Measurements from ENCODE around the gene CD200R1L. TPM values are rescaled to one million over a fixed set of nuclear protein-coding genes. Genes with fewer than 3 reads are reported as not detected.

Gene CD200R1L
- total RNA-seq, 1 donor from 2014 or later = not detected

DNA sequence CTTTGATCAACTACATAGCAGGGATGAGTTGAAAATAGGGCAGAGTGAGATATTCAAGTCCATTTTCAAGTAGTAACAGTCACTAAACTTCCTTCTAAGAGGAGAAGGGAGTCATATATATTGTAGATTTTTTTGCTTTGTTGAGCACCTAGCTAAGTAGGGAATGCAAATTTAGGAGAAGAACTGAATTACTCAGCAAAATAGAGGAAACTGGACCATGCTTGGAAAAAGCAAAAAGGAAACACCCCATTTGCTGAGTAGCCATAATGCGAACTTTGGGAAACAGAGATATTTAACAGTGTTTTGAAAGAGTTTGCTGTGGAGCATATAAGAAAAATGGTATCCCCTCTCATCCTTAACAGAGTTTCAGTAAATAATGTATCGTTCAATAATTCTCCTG, 54.9 kb downstream of the CD200R1L start:
- no peak for DNase-seq (ENCODE audit: low spot score)

DNA sequence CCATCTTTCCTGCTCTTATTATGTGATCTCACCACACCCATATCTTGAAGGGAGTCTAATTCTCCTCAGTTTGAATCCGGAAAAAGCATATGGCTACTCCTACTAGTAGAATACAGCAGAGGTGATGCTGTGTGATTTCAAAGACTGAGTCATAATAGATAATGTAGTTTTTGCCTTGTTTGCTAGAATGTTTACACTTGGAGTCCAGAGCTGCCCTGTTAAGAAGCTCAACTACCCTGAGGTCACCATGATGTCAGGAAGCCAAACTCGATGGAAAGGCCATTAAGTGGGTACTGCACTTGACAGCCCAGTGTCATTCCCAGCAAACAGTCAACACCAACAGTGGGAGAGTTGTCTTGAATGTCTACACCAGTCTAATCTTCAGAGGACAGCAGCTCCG, 56.9 kb downstream of the CD200R1L start:
- DNase-seq (ENCODE audit: low spot score) = no peak

DNA sequence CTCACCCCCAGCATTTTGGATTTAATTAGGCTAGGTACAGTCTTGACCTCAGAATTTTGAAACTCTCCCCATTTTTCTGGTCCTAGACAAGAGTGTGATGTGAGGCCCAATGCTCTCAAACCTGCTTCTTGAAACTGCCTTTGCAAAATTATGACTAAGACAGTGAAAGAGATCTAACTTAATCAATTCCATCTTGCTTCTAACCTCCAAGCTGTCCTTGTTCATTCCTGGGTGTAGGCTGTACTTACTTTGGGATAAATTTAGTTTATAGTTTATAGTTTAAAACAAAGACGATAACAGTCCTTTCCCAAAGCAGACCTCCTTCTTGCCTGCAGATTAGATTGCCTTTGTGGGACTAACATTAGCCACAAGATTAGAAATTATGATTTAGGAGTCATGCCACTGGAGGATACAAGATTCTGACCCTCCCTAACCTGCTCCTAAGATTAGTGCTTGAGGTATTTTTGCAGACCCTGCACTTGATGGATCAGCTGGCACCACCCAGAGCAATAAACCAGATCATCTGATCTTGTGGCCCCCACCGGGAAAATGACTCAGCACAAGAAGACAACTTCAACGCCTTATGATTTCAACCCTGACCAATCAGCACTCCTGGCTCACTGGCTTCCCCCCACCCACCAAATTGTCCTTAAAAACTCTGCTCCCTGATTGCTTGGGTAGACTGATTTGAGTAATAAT, 59.6 kb downstream of the CD200R1L start:
- DNase-seq (ENCODE audit: low spot score) = no peak

DNA sequence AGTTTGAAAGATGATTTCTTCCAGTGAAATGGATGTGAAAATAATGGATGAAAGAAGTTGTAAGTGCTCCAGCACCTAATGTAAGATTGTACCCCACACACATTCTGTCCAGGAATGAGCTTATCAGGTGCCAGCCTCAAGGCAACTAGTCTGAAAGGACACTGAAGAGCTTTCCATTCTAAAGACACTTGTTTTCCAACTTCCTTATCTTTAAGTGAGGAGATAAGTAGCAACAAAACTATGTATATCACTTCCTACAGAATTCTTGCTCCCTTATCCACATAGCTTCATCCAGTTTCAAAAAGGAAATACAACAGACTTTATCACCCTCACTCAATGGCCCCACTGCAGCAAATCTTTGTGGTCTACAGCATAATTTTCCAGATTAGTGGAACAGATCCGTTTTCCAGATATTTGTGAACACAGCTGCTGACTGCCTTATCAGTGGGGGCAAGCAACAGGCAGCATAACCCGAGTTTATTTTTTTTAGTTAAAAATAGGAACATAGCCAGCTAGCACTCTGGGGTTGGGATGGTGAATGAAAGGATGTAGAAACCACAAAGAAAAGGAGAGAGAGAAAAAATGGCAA, 60.6 kb downstream of the CD200R1L start:
- peak; percentile 89 for DNase-seq (ENCODE audit: low spot score)

DNA sequence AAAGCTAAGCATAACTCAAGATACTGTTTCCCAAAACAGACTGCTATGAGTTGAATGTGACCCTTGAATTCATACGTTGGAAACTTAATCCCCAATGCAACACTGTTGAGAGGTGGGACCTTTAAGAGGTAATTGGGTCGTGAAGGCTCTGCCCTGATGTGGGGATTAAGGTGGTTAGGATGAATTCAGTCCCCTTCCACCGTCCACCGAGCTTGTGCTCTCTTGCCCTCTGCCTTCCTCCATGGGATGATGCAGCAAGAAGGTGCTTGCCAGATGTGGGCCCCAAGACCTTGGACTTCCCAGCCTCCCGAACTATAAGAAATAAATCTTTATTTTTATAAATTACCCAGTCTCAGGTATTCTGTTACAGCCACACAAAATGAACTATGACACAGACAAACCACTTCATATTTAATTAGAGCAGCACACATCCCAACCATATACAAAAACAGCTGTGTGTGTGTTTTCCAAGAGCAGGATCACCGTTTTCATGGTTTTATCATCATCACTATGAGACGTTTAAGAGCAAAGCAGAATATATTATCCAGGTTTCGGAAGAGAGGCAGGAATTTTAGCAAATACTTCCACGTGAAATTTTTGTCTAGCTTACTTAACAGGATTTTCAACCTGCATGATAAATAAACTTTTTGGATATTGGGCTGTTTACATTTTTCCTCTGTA, 61.2 kb downstream of the CD200R1L start:
- DNase-seq (ENCODE audit: low spot score) = no peak

DNA sequence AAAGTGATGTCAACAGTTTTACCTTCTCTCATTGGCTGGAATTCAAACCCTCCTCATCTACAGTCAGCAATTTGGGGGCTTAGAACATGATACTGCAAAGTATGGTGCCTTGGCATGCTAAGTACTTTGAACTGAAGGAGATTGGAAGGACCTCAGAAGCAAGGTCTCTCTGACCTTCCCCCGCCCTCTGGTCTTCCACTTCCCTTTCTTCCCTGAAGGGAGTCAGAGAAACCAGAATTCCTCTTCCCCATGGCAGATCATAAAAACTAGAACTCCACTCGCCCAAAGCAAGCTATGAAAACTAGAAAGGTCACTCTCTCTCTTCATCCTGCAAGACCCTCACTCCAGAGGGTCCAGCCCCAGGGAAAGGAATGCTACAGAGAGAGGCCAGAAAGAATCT, 64.2 kb downstream of the CD200R1L start:
- no peak for DNase-seq (ENCODE audit: low spot score)

DNA sequence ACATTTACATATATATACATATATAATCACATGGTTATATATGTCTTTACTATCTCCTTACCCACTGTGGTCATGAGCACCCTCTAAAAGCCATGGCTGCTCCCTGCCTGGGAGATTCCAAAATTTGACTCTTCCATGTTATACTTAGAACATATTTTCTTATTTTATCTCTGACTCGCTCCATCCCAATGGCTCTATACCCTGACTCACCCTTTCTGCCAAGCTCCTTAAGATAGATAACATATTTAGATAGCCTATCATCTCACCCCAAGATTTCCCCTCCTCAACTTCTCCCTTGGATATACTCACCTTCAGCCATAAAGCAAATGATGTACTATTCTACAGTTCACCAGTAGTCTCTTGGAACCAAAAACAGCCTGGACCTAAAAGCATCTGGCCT, 65.1 kb downstream of the CD200R1L start:
- DNase-seq (ENCODE audit: low spot score) = no peak

DNA sequence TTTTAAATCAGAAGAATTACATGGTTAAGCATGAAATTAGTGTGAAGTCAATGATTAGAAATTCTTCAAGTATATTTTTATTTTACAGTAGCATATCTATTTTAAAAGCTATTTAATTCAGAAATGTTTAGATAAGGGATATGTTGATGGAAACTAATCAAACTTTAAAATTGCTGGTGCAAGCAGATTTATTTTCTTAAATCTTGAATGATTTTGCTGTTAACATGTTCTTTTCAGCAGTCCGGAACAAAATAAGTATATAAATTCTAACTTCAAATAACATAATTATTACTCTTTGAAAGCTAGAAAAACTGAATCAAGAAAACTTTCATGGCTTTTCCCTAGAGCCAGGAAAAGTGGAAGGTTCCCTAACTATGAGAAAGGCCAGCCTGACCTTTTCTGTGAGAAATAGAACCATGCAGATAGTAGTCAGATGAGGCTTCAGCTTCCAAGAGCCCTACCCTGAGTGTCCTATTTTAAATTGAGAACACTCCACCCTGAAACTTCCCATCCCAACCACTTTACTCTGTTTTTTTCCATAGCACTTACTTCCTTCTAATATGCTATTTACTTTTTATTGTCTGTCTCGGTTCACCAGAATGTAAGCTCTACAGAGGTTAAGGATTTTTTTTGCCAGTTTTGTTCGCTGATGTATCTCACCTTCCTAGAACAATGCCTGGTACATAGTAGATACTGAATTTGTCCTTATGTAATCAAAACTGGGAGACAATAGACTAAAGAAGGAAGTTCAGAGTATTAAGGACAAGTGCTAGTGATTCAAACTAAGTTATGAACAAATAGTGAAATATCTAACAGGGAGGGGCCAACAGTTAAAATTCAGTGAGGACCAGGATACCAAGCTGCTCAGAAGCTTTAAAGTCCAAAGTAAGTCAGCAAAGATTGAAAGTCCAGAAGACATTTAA, 66.8 kb downstream of the CD200R1L start:
- no peak for DNase-seq (ENCODE audit: low spot score)

DNA sequence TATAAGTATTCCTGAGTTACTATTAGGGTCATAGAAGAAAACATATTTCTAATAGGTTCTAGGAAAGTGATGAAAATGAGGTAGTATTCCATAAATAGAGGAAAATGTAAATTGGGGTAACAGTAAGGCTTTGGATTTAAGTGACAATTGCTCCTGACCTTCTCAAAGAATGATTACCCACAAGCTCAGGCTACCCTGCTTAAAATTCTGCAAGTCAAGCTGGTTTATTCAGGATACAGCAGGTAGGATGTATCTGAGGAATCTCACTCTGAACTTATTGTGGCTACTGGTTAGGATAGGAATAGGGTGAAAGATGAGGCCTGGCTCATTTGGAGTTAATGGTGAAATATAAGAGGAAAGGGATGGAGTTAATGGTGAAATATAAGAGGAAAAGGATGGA, 67.7 kb downstream of the CD200R1L start:
- no peak for DNase-seq (ENCODE audit: low spot score)

DNA sequence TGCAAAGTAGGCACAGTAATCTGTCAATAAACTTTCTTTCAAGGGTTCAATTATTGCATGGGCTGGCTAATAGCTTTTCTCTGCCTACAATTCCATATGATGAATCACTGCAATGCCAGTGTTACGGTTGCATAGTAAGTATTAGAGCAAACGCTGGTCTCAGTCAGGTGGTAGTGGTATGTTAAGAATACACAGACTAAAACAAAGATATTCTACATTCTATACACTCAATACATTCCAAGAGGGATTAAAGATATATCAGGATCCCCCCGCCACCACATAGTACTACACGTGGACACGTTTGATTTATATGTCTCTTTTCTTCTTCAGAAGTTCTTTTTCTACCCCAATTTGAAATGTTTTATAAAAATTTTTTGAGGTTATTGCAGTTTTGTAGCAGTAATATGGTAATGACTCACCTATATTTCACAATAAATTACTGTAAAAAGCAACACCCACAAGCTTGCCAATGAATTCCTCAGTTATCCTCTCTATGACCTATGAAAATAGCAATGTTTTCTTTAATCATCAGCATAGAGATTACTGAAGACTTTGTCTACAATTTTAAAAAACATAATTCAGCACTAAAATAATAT, 68.2 kb downstream of the CD200R1L start:
- peak; percentile 67 for DNase-seq (ENCODE audit: low spot score)

DNA sequence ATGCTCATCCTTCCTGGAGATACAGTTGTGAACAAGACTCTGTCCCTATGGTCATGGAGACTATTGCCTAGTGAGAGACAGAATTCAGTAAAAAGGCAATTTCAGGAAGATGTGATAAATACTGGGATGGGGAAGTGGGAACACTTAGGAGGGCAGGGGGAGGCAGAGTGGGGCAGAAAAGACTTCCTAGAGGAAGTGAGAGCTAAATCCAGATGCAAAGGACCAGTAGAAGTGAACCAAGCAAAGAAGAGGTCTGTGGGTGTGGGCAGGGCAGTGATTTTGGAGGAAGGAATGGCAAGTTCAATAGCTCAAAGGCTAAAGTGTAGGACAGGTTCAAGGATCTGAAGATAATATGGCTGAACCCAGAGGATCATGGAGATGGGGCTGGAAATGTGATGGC, 68.9 kb downstream of the CD200R1L start:
- DNase-seq (ENCODE audit: low spot score) = no peak

DNA sequence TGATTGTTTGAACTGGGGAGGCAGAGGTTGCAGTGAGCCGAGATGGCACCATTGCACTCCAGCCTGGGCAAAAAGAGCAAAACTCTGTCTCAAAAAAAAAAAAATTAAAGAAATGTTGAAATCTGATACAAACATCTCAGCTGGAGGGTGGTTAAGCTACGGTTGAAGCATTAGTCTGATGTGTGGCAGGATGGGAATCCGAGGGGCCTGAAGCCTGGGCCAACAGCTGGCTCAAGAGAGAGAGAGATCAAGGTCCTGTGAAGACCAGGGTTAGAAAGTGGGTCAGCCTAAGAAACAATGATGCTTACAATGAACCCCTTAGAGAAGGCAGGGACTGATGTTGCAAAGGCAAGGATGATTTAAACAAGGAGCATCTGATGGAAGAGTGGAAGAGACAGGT, 69.8 kb downstream of the CD200R1L start:
- DNase-seq (ENCODE audit: low spot score) = no peak

DNA sequence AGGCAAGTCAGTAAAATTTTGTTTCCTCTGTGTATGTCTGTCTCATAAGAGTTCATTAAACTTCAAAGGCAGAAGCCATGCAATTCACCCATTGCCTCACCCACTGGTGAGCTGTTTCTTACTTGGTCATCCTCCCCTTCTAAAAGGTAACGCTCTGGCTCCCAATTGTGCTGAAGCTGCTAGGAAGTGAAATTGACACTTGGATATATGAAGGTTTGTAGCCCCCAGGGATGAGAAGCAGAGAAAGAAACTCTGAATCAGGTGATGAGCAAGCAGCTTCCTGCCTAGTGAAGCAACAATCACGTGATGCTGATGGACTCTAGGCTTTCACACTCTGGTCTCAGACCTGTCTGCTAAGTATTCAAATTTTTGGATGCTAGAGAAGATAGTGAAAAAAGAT, 70.7 kb downstream of the CD200R1L start:
- DNase-seq (ENCODE audit: low spot score) = no peak

DNA sequence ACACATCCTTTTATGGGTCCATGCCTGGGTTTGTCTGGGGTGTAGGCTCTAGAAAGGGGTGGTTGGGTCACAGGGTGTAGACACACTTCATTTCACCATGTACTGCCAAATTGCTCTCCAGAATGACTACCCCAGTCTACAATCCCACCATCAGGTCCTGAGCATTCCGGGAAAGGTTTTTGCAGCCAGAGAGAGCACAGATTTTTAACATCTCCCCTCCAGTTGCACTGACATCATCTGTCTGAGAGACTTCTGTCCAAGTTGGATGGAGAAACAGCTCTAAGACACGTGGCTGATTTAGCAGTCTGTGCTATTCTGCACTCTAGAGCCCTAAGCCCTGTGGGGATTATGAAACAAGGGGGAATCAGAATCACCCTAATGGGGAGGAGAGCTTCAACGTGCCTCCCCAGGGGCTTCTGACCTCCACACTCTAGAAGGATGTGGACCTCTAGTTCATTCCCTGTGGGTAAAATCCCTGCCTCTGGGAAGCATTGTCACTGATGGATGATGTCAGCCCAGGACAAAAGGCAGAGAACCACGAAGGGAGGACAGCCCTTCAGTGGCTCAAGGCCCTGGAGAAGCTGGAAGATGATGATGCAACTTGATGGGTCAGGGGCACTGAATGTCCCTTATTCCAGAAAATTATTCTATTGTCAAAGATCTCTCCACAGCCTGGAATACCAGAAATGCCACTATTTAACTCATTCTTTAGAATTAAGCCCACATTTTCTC, 71.5 kb downstream of the CD200R1L start:
- DNase-seq (ENCODE audit: low spot score) = peak; percentile 47

DNA sequence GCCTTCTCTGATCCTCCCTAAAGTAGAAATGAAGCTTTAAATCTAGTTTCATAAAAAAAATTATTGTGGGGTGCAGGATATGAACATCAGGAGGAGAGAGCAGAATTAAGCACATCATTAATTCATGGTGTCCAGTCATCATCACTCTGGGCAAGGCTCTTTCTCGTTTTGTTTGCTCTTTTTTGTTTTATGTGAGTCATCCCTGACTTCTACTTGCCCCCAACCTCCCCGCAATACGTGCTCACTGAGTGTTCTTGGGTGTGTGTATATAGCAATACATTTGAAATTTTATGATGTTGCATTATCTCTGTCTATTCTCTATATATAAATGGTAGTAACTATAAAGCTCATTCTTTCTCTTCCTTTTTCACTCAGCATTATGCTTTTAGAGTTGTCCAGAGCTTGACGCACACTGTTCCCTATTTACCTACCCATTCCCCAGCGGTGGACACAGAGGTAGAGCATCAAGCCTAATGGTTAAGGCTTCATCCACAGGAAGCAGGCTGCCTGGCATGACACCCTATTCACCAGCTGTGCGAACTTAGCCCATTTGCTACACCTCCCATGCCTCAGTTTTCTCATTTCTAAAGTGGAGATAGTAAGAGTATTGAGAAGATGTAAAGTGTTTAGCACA, 72.3 kb downstream of the CD200R1L start:
- no peak for DNase-seq (ENCODE audit: low spot score)

DNA sequence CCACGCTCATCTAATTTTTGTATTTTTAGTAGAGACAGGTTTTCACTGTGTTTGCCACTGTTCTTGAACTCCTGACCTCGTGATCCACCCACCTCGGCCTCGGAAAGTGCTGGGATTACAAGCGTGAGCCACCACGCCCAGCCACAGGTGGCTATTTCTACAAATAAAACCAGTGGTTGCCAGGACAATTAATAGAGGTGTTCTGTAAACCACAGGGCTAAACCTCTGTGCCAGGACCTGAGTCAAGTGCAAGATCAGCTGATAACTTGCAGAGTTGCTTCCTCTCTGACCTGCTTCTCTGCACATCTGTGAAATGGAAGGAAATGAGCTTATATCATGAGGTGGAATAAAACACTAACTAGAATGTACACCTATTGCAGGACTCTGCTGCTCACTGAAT, 72.8 kb downstream of the CD200R1L start:
- DNase-seq (ENCODE audit: low spot score) = no peak

DNA sequence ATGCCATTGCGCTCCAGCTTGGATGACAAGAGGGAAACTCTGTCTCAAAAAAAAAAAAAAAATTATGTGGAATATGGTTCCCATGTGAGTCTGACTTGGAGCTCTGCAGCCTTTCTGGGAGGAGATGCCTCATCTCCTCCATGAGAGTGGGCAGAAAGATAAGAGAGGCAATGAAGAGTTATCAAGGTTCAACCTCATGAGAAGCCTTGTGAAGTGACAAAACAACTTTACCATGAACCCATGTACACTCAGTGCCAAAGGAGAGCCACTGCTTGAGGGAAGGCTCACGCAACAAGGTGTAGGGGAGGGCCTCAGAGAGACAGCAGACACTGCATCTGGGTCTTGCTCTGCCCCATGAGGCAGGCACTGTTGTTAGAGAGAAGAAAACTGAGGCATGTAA, 75.7 kb downstream of the CD200R1L start:
- no peak for DNase-seq (ENCODE audit: low spot score)

DNA sequence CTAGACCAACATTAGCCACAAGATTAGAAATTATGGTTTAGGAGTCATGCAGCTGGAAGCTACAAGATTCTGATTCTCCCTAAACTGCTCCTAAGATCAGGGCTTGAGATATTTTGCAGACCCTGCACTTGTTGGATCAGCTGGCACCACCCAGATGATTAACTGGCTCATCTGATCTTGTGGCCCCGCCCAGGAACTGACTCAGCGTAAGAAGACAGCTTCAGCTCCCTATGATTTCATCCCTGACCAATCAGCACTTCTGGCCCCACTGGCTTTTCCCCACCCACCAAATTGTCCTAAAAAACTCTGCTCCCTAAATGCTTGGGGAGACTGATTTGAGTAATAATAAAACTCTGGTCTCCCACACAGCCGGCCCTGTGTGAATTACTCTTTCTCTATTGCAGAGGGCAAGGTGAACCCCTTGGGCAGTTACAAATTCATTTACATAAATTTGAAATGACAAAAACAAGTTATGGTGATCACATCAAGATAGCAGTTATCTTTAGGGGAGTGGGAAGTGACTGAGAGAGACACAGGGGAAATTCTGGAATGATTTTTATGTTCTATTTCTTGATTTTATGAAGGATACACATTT, 76.5 kb downstream of the CD200R1L start:
- DNase-seq (ENCODE audit: low spot score) = peak; percentile 55

DNA sequence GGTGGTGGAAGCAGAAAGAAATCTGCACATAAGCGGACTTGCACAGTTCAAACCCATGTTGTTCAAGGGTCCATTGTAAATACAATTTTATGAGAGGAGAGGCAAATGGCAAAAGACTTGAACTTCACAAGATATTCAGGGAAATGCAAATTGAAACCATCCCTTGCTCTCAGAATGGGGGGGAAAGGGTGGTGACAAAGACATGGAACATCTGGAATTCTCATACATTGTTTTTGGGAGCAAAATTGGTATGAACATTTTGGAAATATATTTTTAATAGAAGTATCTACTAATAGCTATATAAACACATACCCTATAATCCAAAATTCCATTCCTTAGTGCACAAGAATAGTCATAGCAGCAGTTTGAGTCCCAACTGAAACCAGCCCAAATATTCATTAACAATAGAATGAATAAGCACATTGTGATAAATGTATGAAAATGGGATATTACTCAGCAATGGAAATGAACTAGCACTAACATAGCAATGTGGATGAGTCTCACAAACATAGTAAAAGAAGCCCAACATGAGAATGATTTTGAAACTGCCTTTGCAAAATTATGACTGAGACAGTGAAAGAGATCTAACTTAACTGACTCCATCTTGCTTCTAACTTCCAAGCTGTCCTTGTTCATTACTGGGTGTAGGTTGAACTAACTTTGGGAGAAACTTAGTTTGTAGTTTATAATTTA, 77.2 kb downstream of the CD200R1L start:
- DNase-seq (ENCODE audit: low spot score) = no peak
